Uterus (tissue), 2 donors: Measurements from ENCODE around the gene OPCML.

Source experiments
- POLR2A ChIP-seq, 2 donors: fragments of 450-650 bp; IDR thresholded peaks; one replicate each; pipeline ENCODE4 v1.6.1; 2016; ENCODE audit warnings: antibody characterized with exemption in 2 of 2, mild to moderate bottlenecking in 1 of 2, moderate library complexity in 1 of 2
- TF ChIP-seq, protein P1 (sequence below), 4 experiments: fragments of 200-600 bp in 2 of 4; fragments of 450-650 bp in 2 of 4; sonication (generic) in 2 of 4; IDR thresholded peaks; one replicate each; pipeline ENCODE4 v1.5.1; 2016 to 2019; ENCODE audit warnings: antibody characterized with exemption in 4 of 4, mild to moderate bottlenecking in 2 of 4, moderate library complexity in 1 of 4

DNA sequence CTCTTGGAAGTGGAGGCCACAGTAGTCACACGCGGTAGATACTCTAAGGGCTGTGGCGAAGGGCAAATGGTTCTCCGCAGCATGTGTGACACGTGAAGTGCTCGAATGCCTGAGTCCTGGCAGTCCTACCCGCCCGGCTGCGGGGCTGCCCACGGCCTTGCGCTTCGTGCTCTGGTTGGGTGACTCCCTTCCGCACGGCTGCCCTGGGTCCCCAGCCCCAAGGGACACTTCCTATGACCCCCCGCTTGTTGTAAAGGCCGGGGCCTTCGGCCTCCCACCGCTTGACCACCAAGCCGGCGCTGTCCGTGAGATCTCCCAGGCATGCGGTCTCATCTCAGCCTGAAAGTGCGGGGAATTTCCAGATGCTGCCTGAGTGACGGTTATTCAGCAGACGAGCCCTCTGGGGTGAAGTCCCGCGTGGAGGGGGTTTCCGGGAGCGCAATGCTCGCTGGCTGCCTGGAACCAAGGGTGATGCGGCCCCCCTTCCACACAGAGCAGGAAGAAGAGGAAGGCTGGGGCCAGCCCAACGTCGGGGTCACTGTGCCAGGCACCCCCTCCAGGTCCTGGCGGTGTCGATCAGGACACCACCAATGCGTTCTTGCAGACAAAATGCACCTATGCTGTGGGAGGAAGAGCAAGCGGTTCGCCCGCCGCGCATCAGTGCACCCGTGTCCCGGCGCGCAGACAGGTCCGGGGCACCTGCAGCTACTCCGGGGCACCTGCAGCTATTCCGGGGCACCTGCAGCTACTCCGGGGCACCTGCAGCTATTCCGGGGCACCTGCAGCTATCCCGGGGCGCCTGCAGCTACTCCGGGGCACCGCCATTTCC lies 171.2 kb downstream of the OPCML start:
- TF ChIP-seq, protein P1, sequence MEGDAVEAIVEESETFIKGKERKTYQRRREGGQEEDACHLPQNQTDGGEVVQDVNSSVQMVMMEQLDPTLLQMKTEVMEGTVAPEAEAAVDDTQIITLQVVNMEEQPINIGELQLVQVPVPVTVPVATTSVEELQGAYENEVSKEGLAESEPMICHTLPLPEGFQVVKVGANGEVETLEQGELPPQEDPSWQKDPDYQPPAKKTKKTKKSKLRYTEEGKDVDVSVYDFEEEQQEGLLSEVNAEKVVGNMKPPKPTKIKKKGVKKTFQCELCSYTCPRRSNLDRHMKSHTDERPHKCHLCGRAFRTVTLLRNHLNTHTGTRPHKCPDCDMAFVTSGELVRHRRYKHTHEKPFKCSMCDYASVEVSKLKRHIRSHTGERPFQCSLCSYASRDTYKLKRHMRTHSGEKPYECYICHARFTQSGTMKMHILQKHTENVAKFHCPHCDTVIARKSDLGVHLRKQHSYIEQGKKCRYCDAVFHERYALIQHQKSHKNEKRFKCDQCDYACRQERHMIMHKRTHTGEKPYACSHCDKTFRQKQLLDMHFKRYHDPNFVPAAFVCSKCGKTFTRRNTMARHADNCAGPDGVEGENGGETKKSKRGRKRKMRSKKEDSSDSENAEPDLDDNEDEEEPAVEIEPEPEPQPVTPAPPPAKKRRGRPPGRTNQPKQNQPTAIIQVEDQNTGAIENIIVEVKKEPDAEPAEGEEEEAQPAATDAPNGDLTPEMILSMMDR (IDR thresholded peaks at IDR 0.05): no peak
- TF ChIP-seq POLR2A (IDR thresholded peaks at IDR 0.05): no peak
